Measurements from ENCODE around the gene MTSS2. TPM values are rescaled to one million over a fixed set of nuclear protein-coding genes. Genes with fewer than 3 reads are reported as not detected.
A peak's percentile ranks its signal among the peaks of the same experiment; 100 is the strongest.

MTSS2 gene
- polyA plus RNA-seq, 1 experiment: 57.9 TPM

GRCh38 chr16:70678121-70678897, 7.5 kb downstream of the MTSS2 start:
- DNase-seq (ENCODE audit: low read depth, low spot score): no peak
- ChIA-PET POLR2A (no interaction called here), CTCF (interaction anchor here (2.7 to 3.9 kb wide), 2 partner anchors 60 to 93 kb away, joined by 17 to 68 read pairs; no protein-coding TSS in a partner anchor)
- no peak overlapping the region for H3K27ac ChIP-seq (ENCODE audit: low read depth, low read length)
- H3K9me3 ChIP-seq (ENCODE audit: control insufficient read depth, insufficient read depth, low read length): no peaks in the 10 kb centered on the region; the same call in 1 of the 2 replicates
- no peak overlapping the region for H3K4me3 ChIP-seq (ENCODE audit: low read depth, low read length)
- TF ChIP-seq CTCF (IDR thresholded peaks at IDR 0.05; ENCODE audit: low read depth, low read length): no peak
- no peaks in the 10 kb centered on the region for H3K27me3 ChIP-seq (ENCODE audit: control insufficient read depth, insufficient read depth, low read length)

GRCh38 chr16:70677499-70678120, 8.2 kb downstream of the MTSS2 start:
- H3K9me3 ChIP-seq (ENCODE audit: control insufficient read depth, insufficient read depth, low read length): no peaks in the 10 kb centered on the region; the same call in 1 of the 2 replicates
- no peaks in the 10 kb centered on the region for H3K27me3 ChIP-seq (ENCODE audit: control insufficient read depth, insufficient read depth, low read length)
- no peak overlapping the region for H3K27ac ChIP-seq (ENCODE audit: low read depth, low read length)
- POLR2A ChIA-PET: no interaction called here
- CTCF ChIA-PET: interaction anchor here (1.0 to 3.9 kb wide), 2 partner anchors 61 to 93 kb away, joined by 6 to 68 read pairs; no protein-coding TSS in a partner anchor
- no peak for TF ChIP-seq CTCF (IDR thresholded peaks at IDR 0.05; ENCODE audit: low read depth, low read length)
- H3K4me3 ChIP-seq (ENCODE audit: low read depth, low read length): no peak overlapping the region
- DNase-seq (ENCODE audit: low read depth, low spot score): no peak

GRCh38 chr16:70676675-70677498, 9.0 kb downstream of the MTSS2 start:
- ChIA-PET POLR2A (no interaction called here), CTCF (interaction anchor here (0.6 to 1.4 kb wide), 5 partner anchors 23 to 231 kb away, joined by 3 to 6 read pairs (median 4); no protein-coding TSS in a partner anchor)
- no peak for DNase-seq (ENCODE audit: low read depth, low spot score)
- TF ChIP-seq CTCF (IDR thresholded peaks at IDR 0.05; ENCODE audit: low read depth, low read length): no peak
- no peak overlapping the region for H3K27ac ChIP-seq (ENCODE audit: low read depth, low read length)
- H3K27me3 ChIP-seq (ENCODE audit: control insufficient read depth, insufficient read depth, low read length): no peaks in the 10 kb centered on the region
- H3K4me3 ChIP-seq (ENCODE audit: low read depth, low read length): no peak overlapping the region
- no peaks in the 10 kb centered on the region; the same call in 1 of the 2 replicates for H3K9me3 ChIP-seq (ENCODE audit: control insufficient read depth, insufficient read depth, low read length)

- CTCF ChIA-PET: interaction anchor here (1.1 to 1.4 kb wide), 3 partner anchors 17 to 95 kb away, joined by 3 to 5 read pairs (median 4); no protein-coding TSS in a partner anchor
- DNase-seq (ENCODE audit: low read depth, low spot score): no peak
- POLR2A ChIA-PET: no interaction called here
Measured at GRCh38 chr16:70675851-70676513, 9.9 kb downstream of the MTSS2 start.

More at GRCh38 chr16:70675851-70676513, 9.9 kb downstream of the MTSS2 start:
- H3K27me3 ChIP-seq (ENCODE audit: control insufficient read depth, insufficient read depth, low read length): no peaks in the 10 kb centered on the region
- no peak overlapping the region for H3K4me3 ChIP-seq (ENCODE audit: low read depth, low read length)
- peak overlapping the region; percentile 21 for H3K27ac ChIP-seq (ENCODE audit: low read depth, low read length)
- TF ChIP-seq CTCF (IDR thresholded peaks at IDR 0.05; ENCODE audit: low read depth, low read length): no peak
- no peaks in the 10 kb centered on the region; the same call in 1 of the 2 replicates for H3K9me3 ChIP-seq (ENCODE audit: control insufficient read depth, insufficient read depth, low read length)

All from AG04450 (cell line).